HG03103 (cell line): ENCODE data around the gene ZNF81.
"Not testable (repeated sequence)": the region's sequence is repeated elsewhere in the genome, so short reads cannot be mapped to it uniquely, and the experiment has no call there.

ENCODE experiments used
- ATAC-seq: cut with Tn5 transposase; IDR thresholded peaks from one replicate; pipeline ENCODE4 v1.9.1; 2021; ENCODE audit warnings: low read depth; ENCODE audit not compliant: unreplicated experiment

Gene ZNF81

DNA sequence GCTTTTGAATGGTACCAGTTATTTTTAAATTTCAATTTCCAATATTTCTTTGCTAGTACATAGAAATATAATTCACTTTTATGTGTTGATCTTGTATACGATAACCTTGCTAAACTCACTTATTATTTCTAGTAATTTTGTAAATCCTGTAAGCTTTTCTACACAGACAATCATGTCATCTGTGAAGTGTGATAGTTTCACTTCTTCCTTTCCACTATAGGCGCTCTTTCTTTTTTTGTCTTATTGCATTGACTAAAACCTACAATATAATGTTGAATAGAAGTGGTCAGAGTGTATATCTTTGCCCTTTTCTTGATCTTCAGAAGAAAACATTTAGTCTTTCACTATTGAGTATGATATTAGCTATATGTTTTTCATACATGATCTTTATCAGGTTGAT, 90.5 kb downstream of the ZNF81 start:
- ATAC-seq: no peak

DNA sequence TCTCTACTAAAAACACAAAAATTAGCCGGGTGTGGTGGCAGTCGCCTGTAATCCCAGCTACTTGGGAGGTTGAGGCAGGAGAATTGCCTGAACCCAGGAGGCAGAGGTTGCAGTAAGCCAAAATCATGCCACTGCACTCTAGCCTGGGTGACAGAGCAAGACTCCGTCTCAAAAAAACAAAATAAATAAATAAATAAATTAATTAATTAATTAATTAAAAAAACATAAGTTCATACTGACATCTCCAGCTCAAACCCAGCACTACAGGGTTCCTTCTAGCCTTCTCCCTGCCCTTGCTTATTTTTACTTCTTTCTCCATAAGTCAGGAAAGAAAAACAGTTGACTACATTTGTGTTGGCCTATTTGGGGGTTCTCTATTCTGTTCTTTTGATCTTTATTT, 95.3 kb downstream of the ZNF81 start:
- ATAC-seq: not testable (repeated sequence)

DNA sequence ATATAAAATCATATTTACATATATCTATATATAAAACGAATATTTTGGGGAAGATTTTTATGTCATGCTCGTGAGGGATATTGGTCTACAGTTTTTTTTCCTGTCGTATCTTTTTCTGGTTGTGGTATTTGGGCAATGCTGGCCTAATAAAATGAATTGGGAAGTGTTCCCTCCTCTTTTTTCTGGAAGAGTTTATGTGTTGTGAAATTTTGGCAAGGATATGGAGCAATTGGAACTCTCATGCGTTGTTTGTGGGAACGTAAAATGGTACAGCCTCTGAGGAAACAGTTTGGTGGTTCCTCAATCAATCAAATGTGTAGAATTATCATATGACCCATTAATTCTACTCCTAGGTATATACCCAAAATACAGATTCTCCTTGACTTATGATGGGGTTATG, 97.2 kb downstream of the ZNF81 start:
- ATAC-seq: no peak

DNA sequence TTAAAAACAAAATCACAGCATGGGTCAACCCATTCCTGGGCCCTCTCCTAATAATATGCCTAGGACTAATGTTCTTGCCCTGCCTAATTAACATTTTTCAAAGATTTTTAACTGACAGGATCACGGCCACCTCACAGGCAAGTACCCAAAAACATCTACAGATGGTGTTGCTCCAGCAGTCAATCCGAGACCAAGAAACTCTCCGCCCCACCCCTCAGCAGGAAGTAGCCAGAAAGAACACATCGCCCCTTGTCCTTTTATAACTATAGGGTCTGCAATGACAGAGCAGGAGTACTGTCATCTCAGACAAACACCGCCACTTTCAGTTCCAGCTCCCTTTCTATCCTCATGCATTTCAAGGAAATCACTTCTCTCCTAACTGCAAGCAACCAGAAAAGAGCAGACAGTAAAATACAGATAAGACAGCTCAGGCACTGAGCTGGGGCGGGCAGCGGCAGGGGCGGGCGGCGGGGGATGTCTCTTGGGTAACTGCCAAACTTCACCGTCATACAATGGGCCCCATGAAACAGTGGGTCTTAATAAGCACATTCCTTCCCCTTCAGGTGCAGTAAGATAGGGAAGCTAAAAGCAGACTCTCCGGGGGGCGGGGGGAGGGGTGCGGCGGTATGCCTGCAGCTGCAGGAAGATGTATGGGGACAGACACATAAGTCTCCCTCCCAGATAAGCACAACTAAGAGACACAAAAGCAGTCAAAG, 99.7 kb downstream of the ZNF81 start:
- ATAC-seq: no peak

DNA sequence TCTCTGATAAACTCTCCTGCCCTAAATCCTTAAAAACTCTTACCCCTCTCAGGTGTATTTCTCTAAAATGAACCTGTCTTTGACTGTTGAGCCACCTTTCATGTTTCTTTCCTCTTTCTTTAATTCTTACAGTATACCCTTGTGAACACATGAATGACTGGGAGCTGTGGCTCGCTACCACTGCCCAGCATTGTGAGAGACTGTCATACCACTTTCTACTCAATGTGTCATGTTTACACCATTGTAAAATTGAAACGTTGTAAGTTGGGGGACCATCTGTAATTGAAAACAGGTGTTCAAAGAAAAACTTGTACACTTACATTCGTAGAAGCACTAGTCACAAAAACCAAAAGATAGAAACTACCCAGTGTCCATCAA, 100.2 kb downstream of the ZNF81 start:
- ATAC-seq: no peak

DNA sequence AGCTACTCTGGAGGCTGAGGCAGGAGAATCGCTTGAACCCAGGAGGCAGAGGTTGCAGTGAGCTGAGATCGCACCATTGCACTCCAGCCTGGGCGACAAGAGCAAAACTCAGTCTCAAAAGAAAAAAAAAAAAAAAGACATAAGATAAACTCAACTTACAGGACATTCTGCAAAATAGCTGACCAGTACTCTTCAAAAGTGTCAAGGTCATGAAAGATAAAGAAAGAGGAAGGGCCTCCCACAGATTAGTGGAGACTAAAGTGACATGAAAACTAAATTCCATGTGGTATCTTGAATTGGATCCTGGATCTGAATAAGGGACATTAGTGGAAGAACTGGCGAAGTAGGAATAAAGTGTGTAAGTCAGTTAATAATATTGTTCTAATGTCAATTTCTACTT, 103.7 kb downstream of the ZNF81 start:
- no peak for ATAC-seq

DNA sequence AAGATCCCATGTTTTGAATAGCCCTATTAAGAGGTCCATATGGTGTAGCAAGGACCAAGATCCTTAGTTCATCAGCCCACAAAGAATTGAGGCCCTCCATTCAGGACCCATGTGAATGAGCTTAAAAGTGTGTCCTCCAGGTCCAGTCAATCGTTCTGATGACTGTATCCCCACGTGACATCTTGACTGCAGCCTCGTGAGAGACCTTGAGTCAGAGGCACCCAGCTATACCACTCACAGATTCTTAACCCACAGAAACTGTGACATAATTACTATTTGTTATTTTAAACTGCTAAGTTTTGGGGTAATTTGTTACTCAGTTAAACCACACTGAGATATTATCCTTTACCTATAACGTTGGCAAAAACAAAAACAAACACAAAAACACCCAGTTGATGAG, 104.7 kb downstream of the ZNF81 start:
- no peak for ATAC-seq

DNA sequence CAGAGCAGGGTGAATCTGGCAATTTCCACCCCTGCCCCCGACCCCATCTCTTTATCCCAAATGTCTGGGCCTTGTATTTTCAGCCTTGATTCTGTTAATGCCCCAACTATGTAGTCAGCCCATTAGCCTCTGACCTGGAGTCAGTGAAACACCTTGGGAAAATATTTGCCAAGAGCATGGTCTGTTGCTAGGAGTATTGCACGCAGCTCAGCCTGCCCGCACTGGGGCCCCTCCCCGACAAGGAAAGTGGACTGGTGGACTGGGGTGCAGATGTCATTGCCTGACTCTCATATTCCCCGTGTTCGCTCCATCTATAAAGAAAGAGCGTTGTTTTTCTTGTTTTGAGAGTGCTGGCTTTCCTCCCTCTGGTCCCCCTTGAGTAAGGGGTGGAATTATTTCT, 118.6 kb downstream of the ZNF81 start:
- ATAC-seq: not testable (repeated sequence)

DNA sequence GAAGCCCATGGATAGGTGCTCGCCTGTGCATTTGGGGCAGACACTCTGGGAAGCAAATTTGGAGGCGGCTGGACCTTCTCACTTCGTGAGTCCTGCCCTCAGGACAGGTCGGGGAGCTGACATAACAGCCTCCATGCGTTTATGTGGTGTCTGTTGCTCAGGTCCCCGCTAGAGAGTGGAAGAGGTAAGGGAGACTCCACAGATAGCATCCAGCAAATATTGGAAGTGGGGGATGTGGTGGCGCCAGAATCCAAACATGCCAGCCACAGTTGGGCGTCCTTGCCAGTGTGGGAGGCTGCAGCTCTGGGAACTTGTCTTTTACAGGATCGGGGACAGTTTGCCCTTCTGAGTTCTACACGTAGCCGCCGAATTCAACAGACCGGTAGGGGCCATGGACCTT, 119.3 kb downstream of the ZNF81 start:
- no peak for ATAC-seq

DNA sequence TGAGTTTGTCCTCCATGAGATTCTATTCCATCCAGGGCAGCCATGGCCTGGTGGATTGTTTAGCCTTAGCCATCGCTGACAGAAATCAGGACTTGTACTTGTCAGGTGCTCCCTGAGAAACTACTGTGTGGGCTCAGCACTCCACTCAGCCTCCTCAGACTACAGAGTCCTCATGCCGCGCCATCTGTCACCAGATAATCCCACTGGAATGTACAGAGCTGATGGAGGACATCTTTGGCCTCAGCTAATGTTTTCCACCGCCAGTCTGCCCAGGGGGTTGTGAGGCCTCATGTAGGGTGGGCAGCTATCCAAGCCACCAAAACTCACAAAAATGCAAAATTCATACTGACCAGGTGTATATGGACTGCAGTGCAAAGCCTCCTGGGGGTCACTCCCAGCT, 121.5 kb downstream of the ZNF81 start:
- not testable (repeated sequence) for ATAC-seq

DNA sequence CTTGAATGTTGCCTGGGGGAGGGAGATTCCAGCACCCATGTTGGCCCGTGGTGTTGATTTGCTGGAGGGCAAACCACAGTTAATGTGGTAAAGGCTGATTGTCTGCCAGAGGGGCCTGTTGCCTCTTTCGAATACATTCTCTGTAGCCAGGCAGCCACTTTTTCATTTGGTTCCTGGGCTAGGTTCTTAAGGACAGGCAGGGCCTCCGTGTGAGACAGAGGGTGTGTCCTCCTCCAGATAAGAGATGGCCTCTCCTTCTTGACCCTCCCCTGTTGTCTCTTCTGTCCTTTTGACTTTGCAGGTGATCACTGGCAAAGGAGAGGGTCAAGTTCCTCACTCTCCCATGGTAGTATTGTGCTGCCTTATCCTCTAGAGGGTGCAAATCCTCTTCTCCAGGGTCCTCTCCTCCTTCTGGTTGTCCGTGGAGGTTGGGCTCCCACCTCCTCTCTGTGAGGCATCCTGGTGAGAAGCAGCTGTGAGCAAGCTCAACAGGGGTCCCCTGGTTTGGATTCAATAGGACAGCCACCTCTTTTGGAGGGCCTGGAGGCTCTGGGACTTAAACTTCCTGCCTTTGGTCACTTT, 122.2 kb downstream of the ZNF81 start:
- ATAC-seq: no peak

DNA sequence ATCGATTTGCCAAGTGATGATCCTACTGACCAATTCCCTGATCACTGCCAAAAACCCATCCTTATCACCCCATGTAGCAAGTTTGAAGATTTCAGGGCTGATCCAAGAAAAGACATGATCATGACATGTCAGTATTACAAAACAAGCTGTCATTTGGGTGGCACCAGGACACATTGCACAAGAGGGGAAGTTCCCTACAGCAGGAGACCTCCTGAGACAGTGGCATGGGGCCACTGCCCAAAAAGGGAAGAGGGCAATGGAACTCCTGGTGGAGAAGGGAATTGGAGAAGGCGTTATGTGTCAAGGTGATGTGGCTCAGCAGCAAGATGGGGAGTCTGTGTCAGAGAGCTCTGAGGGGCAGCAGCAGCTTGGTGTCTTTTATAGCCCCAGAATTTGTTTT, 123.7 kb downstream of the ZNF81 start:
- no peak for ATAC-seq

DNA sequence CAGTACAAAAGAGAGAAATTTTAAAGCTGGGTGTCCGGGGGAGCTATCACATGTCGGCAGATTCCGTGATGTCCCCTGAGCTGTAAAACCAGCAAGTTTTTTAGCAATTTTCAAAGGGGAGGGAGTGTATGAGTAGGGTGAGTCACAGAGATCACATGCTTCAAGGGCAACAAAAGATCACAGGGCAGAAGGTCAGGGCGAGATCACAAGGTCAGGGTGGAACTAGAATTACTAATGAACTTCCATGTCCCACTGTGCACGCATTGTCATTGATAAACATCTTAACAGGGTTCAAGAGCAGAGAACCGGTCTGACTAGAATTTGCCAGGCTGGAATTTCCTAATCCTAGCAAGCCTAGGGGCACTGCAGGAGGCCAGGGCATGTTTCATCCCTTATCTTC, 125.1 kb downstream of the ZNF81 start:
- not testable (repeated sequence) for ATAC-seq

DNA sequence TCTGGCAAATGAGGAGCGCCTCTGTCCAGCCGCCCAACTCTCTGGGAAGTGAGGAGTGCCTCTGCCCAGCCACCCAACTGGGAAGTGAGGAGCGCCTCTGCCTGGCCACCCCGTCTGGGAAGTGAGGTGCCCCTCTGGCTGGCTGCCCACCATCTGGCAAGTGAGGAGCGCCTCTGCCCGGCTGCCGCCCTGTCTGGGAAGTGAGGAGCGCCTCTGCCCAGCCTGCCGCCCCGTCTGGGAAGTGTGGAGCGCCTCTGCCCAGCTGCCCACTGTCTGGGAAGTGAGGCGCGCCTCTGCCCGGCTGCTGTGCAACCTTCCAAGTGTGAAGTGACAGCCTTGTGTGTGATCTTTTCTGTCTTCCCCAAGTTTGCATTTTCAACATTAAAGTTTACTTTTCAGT, 128.8 kb downstream of the ZNF81 start:
- ATAC-seq: not testable (repeated sequence)
